ENCODE results near the gene ZBTB9.

ZBTB9 gene

GRCh38 chr6:33441457-33441856 lies 12.9 kb upstream of the ZBTB9 start:
- no peak for DNase-seq (ENCODE audit: extremely low read depth, low read depth)
- H3K4me3 ChIP-seq (replicated peaks; ENCODE audit: low read depth, low read length), result no peak overlapping the region
- no peak for TF ChIP-seq CTCF (IDR thresholded peaks at IDR 0.05; ENCODE audit: low read depth, low read length, missing control alignments)

GRCh38 chr6:33442283-33442682 lies 12.1 kb upstream of the ZBTB9 start:
- no peak for TF ChIP-seq CTCF (IDR thresholded peaks at IDR 0.05; ENCODE audit: low read depth, low read length, missing control alignments)
- H3K4me3 ChIP-seq (replicated peaks; ENCODE audit: low read depth, low read length), result no peak overlapping the region
- no peak for DNase-seq (ENCODE audit: extremely low read depth, low read depth)

GRCh38 chr6:33443025-33443424 lies 11.4 kb upstream of the ZBTB9 start:
- no peak overlapping the region for H3K4me3 ChIP-seq (replicated peaks; ENCODE audit: low read depth, low read length)
- DNase-seq (ENCODE audit: extremely low read depth, low read depth), result no peak
- no peak for TF ChIP-seq CTCF (IDR thresholded peaks at IDR 0.05; ENCODE audit: low read depth, low read length, missing control alignments)

GRCh38 chr6:33443619-33444504 lies 10.5 kb upstream of the ZBTB9 start:
- DNase-seq (ENCODE audit: extremely low read depth, low read depth), result no peak
- no peak overlapping the region for H3K4me3 ChIP-seq (replicated peaks; ENCODE audit: low read depth, low read length)
- TF ChIP-seq CTCF (IDR thresholded peaks at IDR 0.05; ENCODE audit: low read depth, low read length, missing control alignments), result no peak

GRCh38 chr6:33445119-33445603 lies 9.2 kb upstream of the ZBTB9 start:
- H3K4me3 ChIP-seq (replicated peaks; ENCODE audit: low read depth, low read length), result no peak overlapping the region
- DNase-seq (ENCODE audit: extremely low read depth, low read depth), result no peak
- no peak for TF ChIP-seq CTCF (IDR thresholded peaks at IDR 0.05; ENCODE audit: low read depth, low read length, missing control alignments)

GRCh38 chr6:33446356-33446755 lies 8.0 kb upstream of the ZBTB9 start:
- no peak for TF ChIP-seq CTCF (IDR thresholded peaks at IDR 0.05; ENCODE audit: low read depth, low read length, missing control alignments)
- DNase-seq (ENCODE audit: extremely low read depth, low read depth), result no peak
- H3K4me3 ChIP-seq (replicated peaks; ENCODE audit: low read depth, low read length), result no peak overlapping the region

Data from HFF-Myc (cell line).